OCI-LY1 (cell line): ENCODE data around the gene PPARGC1A.

Experiments used
- H2AFZ ChIP-seq: fragments of 200-600 bp; sonication (generic), shearing (Covaris generic); 2 replicates; pipeline ENCODE4 v1.6.0; 2014; ENCODE audit warnings: antibody characterized with exemption, mild to moderate bottlenecking, low read length
- H3F3A ChIP-seq: fragments of 200-600 bp; sonication (generic), shearing (Covaris generic); 2 replicates; pipeline ENCODE4 v1.6.0; 2014; ENCODE audit warnings: mild to moderate bottlenecking, antibody characterized with exemption, low read length, moderate library complexity; ENCODE audit not compliant: insufficient read depth
- H3K27ac ChIP-seq: fragments of 200-600 bp; sonication (generic); 2 replicates; pipeline ENCODE4 v1.5.1; 2014; ENCODE audit warnings: low read length, mixed run types, mild to moderate bottlenecking, low read depth; ENCODE audit not compliant: poor library complexity, severe bottlenecking
- H3K27me3 ChIP-seq: fragments of 200-600 bp; sonication (generic); 2 replicates; pipeline ENCODE4 v1.6.0; 2014; ENCODE audit warnings: antibody characterized with exemption, mild to moderate bottlenecking, low read length, moderate library complexity; ENCODE audit not compliant: insufficient read depth
- H3K36me3 ChIP-seq: fragments of 200-600 bp; sonication (generic); 2 replicates; pipeline ENCODE4 v1.6.1; 2014; ENCODE audit warnings: mild to moderate bottlenecking, antibody characterized with exemption, low read length, moderate library complexity, mixed read lengths; ENCODE audit not compliant: insufficient read depth
- H3K4me1 ChIP-seq: fragments of 200-600 bp; sonication (generic); 2 replicates; pipeline ENCODE4 v1.5.1; 2014; ENCODE audit warnings: mild to moderate bottlenecking, low read length, moderate library complexity; ENCODE audit not compliant: insufficient read depth, severe bottlenecking
- H3K4me2 ChIP-seq: fragments of 200-600 bp; sonication (generic), shearing (Covaris generic); 2 replicates; pipeline ENCODE4 v1.6.1; 2014; ENCODE audit warnings: low read length
- H3K4me3 ChIP-seq: fragments of 200-600 bp; sonication (generic); 2 replicates; pipeline ENCODE4 v1.5.1; 2014; ENCODE audit warnings: low read length, low read depth, mild to moderate bottlenecking, mixed read lengths; ENCODE audit not compliant: poor library complexity, severe bottlenecking
- H3K79me2 ChIP-seq: fragments of 200-600 bp; shearing (Covaris generic); 2 replicates; pipeline ENCODE4 v1.6.1; 2016; ENCODE audit warnings: mixed run types, low read length, mixed read lengths; ENCODE audit not compliant: insufficient read depth
- H3K9ac ChIP-seq: fragments of 200-600 bp; sonication (generic), shearing (Covaris generic); 2 replicates; pipeline ENCODE4 v1.6.1; 2014; ENCODE audit warnings: mild to moderate bottlenecking, low read length, mixed read lengths
- H3K9me2 ChIP-seq: fragments of 200-600 bp; sonication (generic), shearing (Covaris generic); 2 replicates; pipeline ENCODE4 v1.6.1; 2014; ENCODE audit warnings: low read depth, mild to moderate bottlenecking, low read length, mixed read lengths
- H3K9me3 ChIP-seq: fragments of 200-600 bp; shearing (Covaris generic); 2 replicates; pipeline ENCODE4 v1.6.1; 2014; ENCODE audit warnings: low read length, mixed read lengths
- H4K20me1 ChIP-seq: fragments of 200-600 bp; sonication (generic), shearing (Covaris generic); 2 replicates; pipeline ENCODE4 v1.6.0; 2016; ENCODE audit warnings: mild to moderate bottlenecking, low read length; ENCODE audit not compliant: insufficient read depth
- CTCF ChIP-seq: fragments of 200-600 bp; sonication (generic), shearing (Covaris generic); IDR thresholded peaks from 2 replicates; pipeline ENCODE4 v1.5.1; 2017; ENCODE audit warnings: mild to moderate bottlenecking, antibody characterized with exemption, low read length, moderate library complexity, mixed read lengths
- EZH2 ChIP-seq: fragments of 200-600 bp; sonication (generic), shearing (Covaris generic); IDR thresholded peaks from 2 replicates; pipeline ENCODE4 v1.8.0; 2017; ENCODE audit warnings: borderline replicate concordance, mixed run types, mild to moderate bottlenecking, antibody characterized with exemption, low read length, moderate library complexity, mixed read lengths

PPARGC1A gene

DNA sequence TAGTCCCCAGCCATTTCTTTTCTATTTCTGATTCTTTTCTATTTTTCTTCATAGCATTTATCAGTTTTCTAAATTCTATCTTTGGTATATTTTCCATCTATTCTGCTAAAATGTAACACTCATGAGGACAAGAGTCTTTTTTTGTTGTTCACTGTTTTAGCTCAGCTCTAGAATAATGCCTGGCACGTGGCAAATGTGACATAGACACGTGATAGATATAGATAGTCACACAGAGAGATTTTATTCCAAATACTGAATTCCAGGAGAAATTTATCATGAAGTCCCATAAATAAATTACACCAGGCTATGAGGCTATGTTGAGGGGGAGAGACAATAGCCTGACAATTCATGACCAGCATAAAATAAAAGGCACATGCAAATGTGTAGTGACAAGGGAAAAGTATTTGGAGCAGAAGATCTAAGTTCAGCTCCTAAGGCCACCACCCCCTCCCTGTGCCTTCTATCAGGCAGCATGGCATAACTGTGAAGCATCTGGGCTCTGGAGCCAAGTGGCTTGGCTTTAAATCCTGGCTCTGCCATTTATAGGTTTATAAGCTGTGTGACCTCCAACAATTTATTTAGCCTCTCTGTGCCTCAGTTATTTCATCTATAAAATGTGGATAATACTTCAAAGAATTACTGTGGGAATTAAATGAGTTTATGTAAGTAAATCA is 25.7 kb upstream of the PPARGC1A start:
- H3K27me3 ChIP-seq: no peaks in the 10 kb centered on the region
- no peaks in the 10 kb centered on the region for H3K36me3 ChIP-seq
- TF ChIP-seq CTCF: no peak
- no peak for TF ChIP-seq EZH2
- H3K79me2 ChIP-seq: no peaks in the 10 kb centered on the region
- H3K9me2 ChIP-seq: no peaks in the 10 kb centered on the region
- H3K27ac ChIP-seq: no peak overlapping the region
- no peaks in the 10 kb centered on the region for H3K4me1 ChIP-seq
- no peak overlapping the region for H3K9ac ChIP-seq
- no peaks in the 10 kb centered on the region for H3K9me3 ChIP-seq
- H3K4me3 ChIP-seq: no peak overlapping the region
- H2AFZ ChIP-seq: no peak overlapping the region
- H3F3A ChIP-seq: no peaks in the 10 kb centered on the region
- H3K4me2 ChIP-seq: no peak overlapping the region
- no peaks in the 10 kb centered on the region for H4K20me1 ChIP-seq

GRCh38 chr4:23911675-23912455 is 22.0 kb upstream of the PPARGC1A start:
- Histone ChIP-seq H3K4me2 (no peak overlapping the region), H3K36me3 (no peaks in the 10 kb centered on the region), H3K9me2 (no peaks in the 10 kb centered on the region)

GRCh38 chr4:23909671-23910070 is 19.8 kb upstream of the PPARGC1A start:
- Histone ChIP-seq H4K20me1 (no peaks in the 10 kb centered on the region), H3K4me1 (no peaks in the 10 kb centered on the region), H3K9me2 (no peaks in the 10 kb centered on the region), H3K36me3 (no peaks in the 10 kb centered on the region), H3F3A (no peaks in the 10 kb centered on the region), H3K4me3 (no peak overlapping the region), H3K9ac (no peak overlapping the region), H3K4me2 (no peak overlapping the region), H3K9me3 (no peaks in the 10 kb centered on the region), H3K27ac (no peak overlapping the region), H3K79me2 (no peaks in the 10 kb centered on the region), H2AFZ (no peak overlapping the region), H3K27me3 (no peaks in the 10 kb centered on the region)
- TF ChIP-seq EZH2: no peak
- no peak for TF ChIP-seq CTCF

More at GRCh38 chr4:23911675-23912455, 22.0 kb upstream of the PPARGC1A start:
- Histone ChIP-seq H3K4me1 (no peaks in the 10 kb centered on the region), H3K9me3 (no peaks in the 10 kb centered on the region), H3K27me3 (no peaks in the 10 kb centered on the region), H3K79me2 (no peaks in the 10 kb centered on the region), H3K27ac (no peak overlapping the region), H3F3A (no peaks in the 10 kb centered on the region), H4K20me1 (no peaks in the 10 kb centered on the region), H2AFZ (no peak overlapping the region), H3K9ac (no peak overlapping the region), H3K4me3 (no peak overlapping the region)
- no peak for TF ChIP-seq EZH2
- no peak for TF ChIP-seq CTCF
